Measurements from ENCODE around the gene KCNK4.
A peak's percentile ranks its signal among the peaks of the same experiment; 100 is the strongest.
"Not testable (repeated sequence)": the region's sequence is repeated elsewhere in the genome, so short reads cannot be mapped to it uniquely, and the experiment has no call there.

Gene KCNK4

DNA sequence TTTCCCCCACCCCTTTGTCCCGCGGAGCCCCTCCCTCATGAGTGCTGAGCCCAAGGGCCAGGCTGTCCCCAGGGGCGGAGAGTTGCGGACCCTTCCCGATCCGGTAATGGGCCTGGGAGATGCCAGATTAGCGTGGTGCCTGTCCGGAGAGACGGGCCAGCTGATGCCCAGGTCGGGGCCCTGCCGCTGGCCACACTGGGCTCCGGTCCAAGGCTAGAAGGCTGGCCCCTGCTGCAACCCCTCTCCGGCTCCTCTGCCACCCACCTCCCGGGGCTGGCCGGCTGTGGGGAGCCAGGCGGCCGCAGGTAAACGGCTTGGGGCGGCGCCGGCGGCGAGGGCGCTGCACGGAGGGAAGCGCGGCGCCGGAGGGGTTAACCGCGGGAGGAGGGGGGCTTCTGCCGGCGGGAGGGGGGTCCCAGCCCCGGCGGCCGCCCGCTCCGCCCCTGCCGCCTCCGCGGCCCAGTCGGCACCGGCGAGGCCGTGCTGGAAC is at the start of gene KCNK4:
Gene KCNK4, plus strand, starts transcription at position 41 of the 490 bp plus-strand sequence. CDS start 1,717 bp downstream, outside the sequence.
- no peak for DNase-seq (ENCODE audit: low spot score)

- DNase-seq (ENCODE audit: low spot score), result no peak
Observed at GRCh38 chr11:64241491-64242374, 49.4 kb upstream of the KCNK4 start.

DNA sequence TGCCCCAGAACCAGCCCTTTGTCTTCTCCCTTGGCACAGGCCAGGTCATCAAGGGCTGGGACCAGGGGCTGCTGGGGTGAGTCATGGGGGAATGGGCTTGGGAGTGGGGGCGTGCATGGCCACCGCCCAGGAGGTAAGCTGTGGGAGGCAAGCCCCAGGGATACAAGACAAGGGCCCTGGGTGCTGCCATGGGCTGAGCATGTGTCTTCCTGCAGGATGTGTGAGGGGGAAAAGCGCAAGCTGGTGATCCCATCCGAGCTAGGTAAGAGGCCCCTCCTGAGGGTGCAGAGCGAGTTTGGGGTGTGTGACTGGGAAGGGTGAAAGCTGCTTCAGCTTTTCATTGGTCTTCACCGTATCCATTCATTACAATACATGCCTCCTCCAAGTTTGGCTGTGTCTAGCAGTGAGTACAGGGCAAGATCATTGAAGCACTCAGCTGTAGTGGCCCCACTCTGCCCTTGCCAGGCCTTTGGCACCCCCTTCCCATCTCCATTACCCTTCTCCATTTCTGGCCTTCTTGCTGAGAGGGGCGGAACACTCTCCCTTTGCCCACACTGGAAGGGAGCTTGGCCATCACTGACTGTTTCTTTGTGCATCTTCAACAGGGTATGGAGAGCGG is 47.8 kb upstream of the KCNK4 start:
- no peak for DNase-seq (ENCODE audit: low spot score)

- no peak for DNase-seq (ENCODE audit: low spot score)
Observed at GRCh38 chr11:64244107-64244506, 47.0 kb upstream of the KCNK4 start.

DNA sequence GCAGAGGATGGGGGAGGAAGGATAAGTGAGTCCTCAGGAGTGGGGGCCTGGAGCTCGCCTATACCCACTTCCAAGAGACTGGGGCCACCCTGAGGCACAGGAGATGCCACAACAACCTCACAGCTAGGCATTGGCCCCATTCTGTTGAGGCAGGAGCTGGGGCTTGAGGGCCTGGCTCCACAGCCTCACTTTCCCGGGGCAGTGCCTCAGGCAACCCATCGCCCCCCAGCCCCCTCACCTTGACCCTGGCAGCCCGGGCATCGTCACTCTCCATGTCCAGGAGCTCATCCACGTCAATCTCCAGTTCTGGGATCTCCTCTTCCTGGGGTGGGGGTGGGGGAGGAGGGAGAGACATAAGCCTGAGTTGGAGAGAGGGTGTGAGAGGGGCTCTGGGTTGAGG is 46.1 kb upstream of the KCNK4 start:
- no peak for DNase-seq (ENCODE audit: low spot score)

DNA sequence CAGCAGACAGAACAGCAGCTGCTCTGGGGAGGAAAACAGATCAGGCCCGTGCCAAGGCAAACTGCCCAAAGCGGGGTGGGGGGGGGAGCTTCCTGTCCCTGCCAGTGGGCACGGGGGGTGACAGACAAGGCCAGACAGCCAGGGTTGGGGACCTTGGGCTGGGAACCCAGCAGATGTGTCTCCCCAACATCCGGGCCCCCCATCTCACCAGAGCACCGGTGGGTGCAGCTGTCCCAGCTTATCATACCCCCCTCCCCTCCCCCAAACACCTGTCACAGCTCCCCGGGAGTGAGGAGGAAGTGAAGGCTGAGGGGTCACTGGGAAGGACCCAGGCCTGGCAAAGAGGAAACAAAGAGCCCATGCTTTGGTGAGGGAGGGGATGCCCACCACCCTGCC is 45.7 kb upstream of the KCNK4 start:
- no peak for DNase-seq (ENCODE audit: low spot score)

DNA sequence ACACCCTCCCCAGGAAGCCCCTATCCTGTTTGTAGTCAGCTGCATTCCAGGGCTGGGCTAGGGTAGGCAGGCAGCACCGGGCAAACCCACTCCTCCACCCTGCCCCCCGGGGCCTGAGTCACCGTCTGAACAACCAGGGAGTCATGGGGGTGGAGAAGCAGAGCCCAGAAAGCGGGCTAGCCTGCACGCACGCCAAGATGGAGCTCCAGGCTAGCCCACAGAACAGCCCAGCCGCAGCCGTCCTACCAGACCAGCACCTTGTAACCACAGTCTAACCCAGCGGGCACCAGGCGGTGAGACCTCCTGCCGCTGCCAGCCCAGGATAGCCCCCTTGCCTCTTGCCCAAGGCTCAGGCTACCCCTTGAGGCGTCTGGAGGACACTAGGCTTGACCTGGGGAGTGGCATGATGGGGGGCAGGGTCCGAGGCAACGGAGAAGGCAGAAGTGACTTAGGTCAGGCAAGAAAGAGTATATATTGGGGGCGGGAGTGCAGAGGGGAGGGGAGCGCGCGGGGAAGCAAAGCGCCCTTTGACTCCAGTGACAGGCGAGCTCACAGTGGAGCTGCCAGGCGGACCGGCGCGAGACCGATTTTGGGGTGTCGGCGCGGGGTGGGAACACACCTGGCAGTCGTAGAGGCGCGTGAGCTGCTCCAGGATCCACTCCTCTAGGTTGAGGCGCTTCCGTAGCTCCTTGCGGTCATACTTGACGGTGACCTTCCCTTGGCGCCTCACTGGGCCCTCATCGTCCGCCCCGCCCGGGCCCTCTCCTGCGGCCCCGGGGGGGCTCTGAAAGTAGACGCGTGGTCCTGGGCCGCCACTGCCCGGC is 45.1 kb upstream of the KCNK4 start:
- DNase-seq (ENCODE audit: low spot score), result no peak

DNA sequence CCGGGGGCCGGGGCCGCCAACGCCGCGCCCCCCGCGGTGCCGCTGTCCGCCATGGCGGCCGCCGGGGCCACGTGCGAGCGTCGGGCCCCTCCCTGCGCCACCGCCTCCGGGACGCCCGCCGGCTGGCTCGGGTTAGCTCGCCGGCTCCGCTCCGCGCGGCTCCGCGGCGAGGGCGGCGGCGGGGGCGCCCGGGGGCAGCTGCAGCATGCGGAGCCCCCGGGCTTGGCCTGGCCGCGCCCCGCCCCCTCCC is 44.6 kb upstream of the KCNK4 start:
- not testable (repeated sequence) for DNase-seq (ENCODE audit: low spot score)

DNA sequence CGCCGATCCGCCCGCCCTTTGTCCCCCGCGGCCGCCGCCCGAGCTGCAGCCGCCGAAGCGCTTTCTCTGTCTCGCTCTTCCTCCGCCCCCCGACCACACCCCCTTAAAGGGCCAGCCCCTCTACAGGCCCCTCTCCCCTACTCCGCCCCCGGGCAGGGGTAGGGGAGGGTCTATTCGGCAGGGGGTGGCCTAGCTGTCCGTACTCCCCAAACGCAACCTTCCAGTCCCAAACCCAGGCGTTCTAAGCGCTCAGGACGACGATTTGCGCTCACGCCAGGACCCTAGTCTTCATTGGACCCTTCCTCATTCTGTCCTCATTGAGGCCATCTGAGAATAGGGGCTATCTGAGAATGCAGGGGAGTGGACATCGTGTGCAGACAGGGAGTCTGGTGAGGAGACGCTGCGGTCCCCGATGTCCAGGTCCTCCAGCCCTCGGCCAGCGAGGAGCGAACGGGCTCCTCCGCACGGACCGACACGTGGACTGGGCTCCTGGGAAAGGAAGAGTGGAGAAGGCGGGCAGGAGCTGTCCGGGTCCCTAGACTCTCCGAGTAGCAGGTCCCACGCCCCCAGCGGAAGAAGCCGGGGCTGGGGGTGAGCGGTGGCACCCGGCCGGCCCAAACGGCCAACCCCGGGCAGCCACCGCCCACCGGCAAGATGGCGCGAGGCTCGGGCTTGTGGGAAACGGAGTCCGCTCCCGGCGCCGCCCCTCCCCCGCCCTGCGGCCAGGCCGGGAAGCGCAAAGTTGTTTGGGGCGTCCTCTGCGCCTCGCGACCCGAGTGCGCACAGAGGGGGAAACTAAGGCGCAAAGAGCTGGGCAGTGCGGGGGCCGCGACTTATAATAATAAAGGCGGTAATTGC is 44.0 kb upstream of the KCNK4 start, which contains the start of gene PPP1R14B:
Gene PPP1R14B, minus strand, starts transcription at position 73 of the 858 bp plus-strand sequence. CDS start 270 bp downstream, outside the sequence.
- DNase-seq (ENCODE audit: low spot score), result peak; percentile 81

DNA sequence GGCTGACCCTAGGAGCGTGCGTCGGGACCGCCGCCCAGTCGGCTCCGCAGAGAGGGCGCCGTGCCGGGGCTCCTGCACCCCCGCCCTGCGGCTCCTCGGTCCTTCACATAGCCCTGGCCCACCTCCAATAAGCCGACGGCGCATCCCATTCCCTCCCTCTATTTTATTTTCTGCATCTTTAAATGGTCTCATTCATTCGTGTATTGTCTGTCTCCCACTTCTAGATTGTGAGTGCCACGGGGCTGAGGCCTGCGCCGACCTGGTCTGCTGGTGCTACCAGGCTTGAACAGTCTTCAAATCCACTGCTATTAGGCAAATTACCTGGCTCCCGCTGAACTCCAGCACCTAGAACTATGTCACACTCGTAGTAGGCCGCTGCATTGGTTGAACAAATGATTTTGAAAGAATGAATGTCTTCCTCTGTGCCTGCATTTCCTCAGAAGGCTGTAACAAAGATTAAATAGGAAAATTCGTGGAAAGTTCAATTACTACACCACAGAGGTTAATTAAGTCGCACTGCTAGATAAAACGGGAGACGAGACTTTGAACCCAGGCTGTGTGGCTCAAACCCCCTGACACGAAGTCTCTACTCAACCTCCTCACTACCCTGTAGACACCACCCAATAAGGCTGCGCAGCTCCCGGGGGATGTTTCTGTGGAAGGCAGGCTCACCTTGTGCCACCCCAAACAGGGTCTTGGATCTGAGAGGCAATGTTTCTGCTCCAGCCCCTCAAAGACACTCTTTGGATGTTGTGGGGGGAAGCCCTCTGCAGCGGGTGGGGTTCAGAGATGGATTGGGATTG is 43.2 kb upstream of the KCNK4 start:
- DNase-seq (ENCODE audit: low spot score), result no peak

DNA sequence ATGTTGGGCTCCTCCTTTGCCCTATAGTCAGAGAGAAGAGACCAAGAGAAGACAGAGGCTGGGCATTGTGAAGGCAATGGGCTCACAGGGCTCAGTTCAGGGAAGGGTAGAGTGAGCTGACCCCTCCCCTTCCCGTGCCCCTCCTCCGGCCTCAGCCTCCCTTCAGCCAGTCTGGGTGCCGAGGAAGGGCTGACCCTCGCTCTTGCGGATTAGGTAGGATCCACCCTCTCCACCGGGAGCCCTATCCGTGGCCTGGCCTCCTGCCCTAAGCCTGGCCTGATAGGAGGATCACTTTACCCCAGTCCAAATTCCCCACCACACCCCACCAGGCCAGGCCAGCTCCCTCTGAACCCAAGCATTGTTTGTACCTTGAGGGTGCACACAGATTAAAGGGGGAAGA is 42.5 kb upstream of the KCNK4 start:
- no peak for DNase-seq (ENCODE audit: low spot score)

GRCh38 chr11:64249038-64249437 is 42.1 kb upstream of the KCNK4 start:
- DNase-seq (ENCODE audit: low spot score), result no peak

DNA sequence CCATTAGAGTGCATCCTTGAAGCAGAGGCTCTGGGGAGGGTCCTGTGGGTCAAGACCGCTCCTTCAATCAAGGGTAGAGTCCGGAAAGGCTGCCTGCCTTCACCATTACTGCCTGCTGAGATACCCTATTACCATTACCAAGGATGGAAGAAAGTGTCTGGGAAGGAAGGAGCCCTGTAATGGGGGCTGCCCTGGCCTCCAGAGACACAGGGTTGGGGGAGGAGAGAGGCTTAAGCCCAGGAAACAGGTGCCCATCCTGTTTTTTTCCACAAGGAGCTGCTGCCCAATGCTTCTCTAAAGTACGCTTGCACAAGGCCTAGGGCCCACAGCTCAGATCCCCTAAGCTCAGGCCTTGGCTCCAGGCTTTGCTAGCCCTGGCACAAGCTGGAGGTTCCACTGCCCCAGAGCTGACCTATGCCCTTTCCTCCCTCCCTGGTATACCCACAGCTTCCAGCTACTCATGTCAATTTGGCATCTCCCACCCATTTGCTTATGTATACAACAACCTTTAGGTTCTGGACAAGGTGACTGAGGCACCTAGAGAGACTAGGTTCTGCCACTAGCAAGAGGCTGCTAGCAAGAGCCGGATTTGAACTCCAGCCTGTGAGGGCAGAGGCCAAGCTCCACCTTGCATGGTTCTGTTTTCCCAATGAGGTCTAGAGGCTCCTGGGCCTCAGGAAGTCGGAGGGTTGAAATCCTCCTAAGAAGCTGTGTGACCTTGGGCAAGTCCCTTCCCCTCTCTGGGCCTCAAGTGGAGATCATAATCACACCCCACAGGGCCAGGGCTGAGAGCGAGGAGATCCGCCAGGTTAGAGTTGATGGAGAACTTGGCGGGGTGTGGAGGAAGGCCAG is 41.3 kb upstream of the KCNK4 start:
- DNase-seq (ENCODE audit: low spot score), result no peak

DNA sequence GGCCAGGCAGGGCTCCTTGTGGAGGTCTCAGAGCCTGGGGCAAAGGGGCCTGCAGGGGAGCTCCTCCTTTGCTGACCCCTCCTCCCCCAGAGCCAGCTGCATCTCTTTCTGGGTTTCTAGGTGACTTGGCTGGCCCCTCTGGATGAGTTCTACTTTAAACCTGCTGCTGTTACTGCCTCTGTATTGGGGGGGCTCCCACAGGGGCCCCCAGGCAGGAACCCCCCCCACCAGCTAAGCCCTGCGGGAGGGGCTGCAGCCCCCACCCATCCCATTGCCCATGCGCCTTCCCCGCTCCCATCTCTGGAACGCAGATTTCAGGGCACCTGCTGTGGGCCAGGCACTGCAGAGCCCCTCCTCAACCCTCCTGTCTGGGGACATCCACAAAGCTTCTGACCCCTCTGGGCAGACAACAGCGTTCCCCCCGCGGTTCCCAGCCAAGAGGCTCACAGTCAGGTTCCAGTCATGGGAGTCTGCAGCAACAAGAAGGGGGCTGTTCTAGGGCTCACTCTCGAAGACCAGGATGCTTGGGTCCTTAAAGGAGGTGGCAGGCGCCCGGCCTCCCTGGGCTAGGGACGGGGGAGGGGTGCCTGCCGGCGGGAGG is 40.6 kb upstream of the KCNK4 start:
- DNase-seq (ENCODE audit: low spot score), result no peak

- DNase-seq (ENCODE audit: low spot score), result peak; percentile 78
Observed at GRCh38 chr11:64251016-64251752, 39.9 kb upstream of the KCNK4 start, which contains the start of gene PLCB3. Gene PLCB3 (plus strand): TSS chr11:64251530. CDS start chr11:64251650, 120 bp downstream.

GRCh38 chr11:64251753-64252002 is 39.4 kb upstream of the KCNK4 start:
- DNase-seq (ENCODE audit: low spot score), result no peak

GRCh38 chr11:64252003-64252872 is 38.9 kb upstream of the KCNK4 start:
- DNase-seq (ENCODE audit: low spot score), result peak; percentile 66

- no peak for DNase-seq (ENCODE audit: low spot score)
Observed at GRCh38 chr11:64253043-64253442, 38.1 kb upstream of the KCNK4 start.

Measured in hematopoietic multipotent progenitor cell treated with erythropoietin and hydrocortisone succinate and interleukin-3 and kit ligand, for 17 days (in vitro differentiated cells).